Lung (tissue), 12 donors: ENCODE data around the gene GCK. TPM values are rescaled to one million over a fixed set of nuclear protein-coding genes. Genes with fewer than 3 reads are reported as not detected.

Experiments
- ATAC-seq: fragments of 200-7000 bp; cut with Tn5 transposase; one replicate; pipeline ENCODE4 v1.9.1; 2020; ENCODE audit warnings: moderate number of reproducible peaks; ENCODE audit not compliant: insufficient read depth, low FRiP score
- DNase-seq, 3 donors: peaks; one replicate each; pipeline ENCODE4 v3.0.0-alpha.2; 2013 to 2017
- H3K27ac ChIP-seq, 2 donors: one replicate each; pipeline ENCODE4 v1.5.1; 2013; ENCODE audit warnings: mild to moderate bottlenecking in 2 of 2, moderate library complexity in 2 of 2, control low read depth in 1 of 2, inconsistent platforms in 1 of 2, low read depth in 1 of 2, low read length in 1 of 2
- H3K27me3 ChIP-seq, 3 donors: one replicate each; pipeline ENCODE4 v1.5.1; 2013; ENCODE audit warnings: low read length in 2 of 3; ENCODE audit not compliant: control insufficient read depth in 3 of 3, insufficient read depth in 3 of 3
- H3K36me3 ChIP-seq, 4 donors: one replicate each; pipeline ENCODE4 v1.5.1; 2013; ENCODE audit warnings: low read length in 4 of 4, mild to moderate bottlenecking in 1 of 4, moderate library complexity in 1 of 4; ENCODE audit not compliant: control insufficient read depth in 4 of 4, insufficient read depth in 4 of 4
- H3K4me1 ChIP-seq, 5 donors: one replicate each; pipeline ENCODE4 v1.5.1; 2013; ENCODE audit warnings: low read length in 5 of 5, mild to moderate bottlenecking in 2 of 5, moderate library complexity in 1 of 5; ENCODE audit not compliant: control insufficient read depth in 5 of 5, insufficient read depth in 5 of 5
- H3K4me3 ChIP-seq: one replicate; pipeline ENCODE4 v1.5.1; 2013; ENCODE audit warnings: mild to moderate bottlenecking, control low read depth, moderate library complexity
- H3K9ac ChIP-seq, 2 donors: one replicate each; pipeline ENCODE4 v1.5.1; 2013; ENCODE audit warnings: low read length in 2 of 2, control low read depth in 1 of 2; ENCODE audit not compliant: insufficient read depth in 1 of 2
- H3K9me3 ChIP-seq, 4 donors: one replicate each; pipeline ENCODE4 v1.5.1; 2013; ENCODE audit warnings: low read length in 3 of 4, mild to moderate bottlenecking in 1 of 4, moderate library complexity in 1 of 4; ENCODE audit not compliant: control insufficient read depth in 4 of 4, insufficient read depth in 3 of 4
- CTCF ChIP-seq: IDR thresholded peaks from 2 replicates; pipeline ENCODE4 v1.5.1; 2012; ENCODE audit warnings: mild to moderate bottlenecking; ENCODE audit errors: control extremely low read depth, extremely low read depth
- WGBS, 2 donors: extraction: QIAGEN DNeasy Blood & Tissue Kit; methylation state at CpG; one replicate each; pipeline ENCODE4 v1.1.7; 2013; 5-methylcytosine and 5-hydroxymethylcytosine counted together
- polyA plus RNA-seq, 2 donors: library from polyadenylated mRNA; stranded (reverse); fragments of 200-250 nt; gene quantifications; one replicate each; pipeline ENCODE4 v1.2.1, GENCODE V29; 2013
- total RNA-seq, 2 donors: library from RNA; depleted of rRNA in 1 of 2; stranded (reverse); fragments of >200 nt in 1 of 2; gene quantifications; one replicate each; pipeline ENCODE4 v1.2.1, GENCODE V29; 2014 to 2021
- donor health status: control.
- donor health status: control.
- donor health status: Bipolar disorder and iron deficiency.
- donor health status: healthy.
- donor health status: DM: yes; HTN: yes; CAD: no.

The GCK gene
- total and polyA plus RNA-seq, 4 donors = 0.25 to 1.1 (median 0.43) TPM

GRCh38 chr7:44167920-44168319 is 21.3 kb downstream of the GCK start:
- no peak overlapping the region for H3K4me3 ChIP-seq
- DNase-seq (no peak), ATAC-seq (no peak)
- peaks cover 0 to 4% (median 0%) of the 10 kb centered on the region in 4 donors for H3K9me3 ChIP-seq
- no peaks in the 10 kb centered on the region for H3K36me3 ChIP-seq
- H3K9ac ChIP-seq = no peak overlapping the region
- H3K27me3 ChIP-seq = no peaks in the 10 kb centered on the region
- no peak for TF ChIP-seq CTCF
- H3K4me1 ChIP-seq = no peaks in the 10 kb centered on the region
- no peak overlapping the region for H3K27ac ChIP-seq

- H3K9me3 ChIP-seq = peaks cover 0 to 6% (median 0%) of the 10 kb centered on the region in 4 donors
- DNase-seq = no peak
Measured at GRCh38 chr7:44163591-44163990, 25.6 kb downstream of the GCK start.

GRCh38 chr7:44162785-44163395 is 26.3 kb downstream of the GCK start:
- H3K4me3 ChIP-seq = no peak overlapping the region
- ATAC-seq (no peak), DNase-seq (no peak)
- no peak for TF ChIP-seq CTCF
- no peak overlapping the region for H3K9ac ChIP-seq
- no peaks in the 10 kb centered on the region for H3K27me3 ChIP-seq
- no peak overlapping the region for H3K27ac ChIP-seq
- WGBS, 2 donors = 83 to 84% methylated on average over 1 of the region's 1 CpG
- H3K36me3 ChIP-seq = no peaks in the 10 kb centered on the region
- H3K4me1 ChIP-seq = peaks cover 0 to 2% (median 0%) of the 10 kb centered on the region in 5 donors
- H3K9me3 ChIP-seq = peaks cover 0 to 6% (median 0%) of the 10 kb centered on the region in 4 donors

More at GRCh38 chr7:44163591-44163990, 25.6 kb downstream of the GCK start:
- Histone ChIP-seq H3K9ac (no peak overlapping the region), H3K36me3 (no peaks in the 10 kb centered on the region), H3K27me3 (no peaks in the 10 kb centered on the region), H3K27ac (no peak overlapping the region), H3K4me1 (peaks cover 0 to 2% (median 0%) of the 10 kb centered on the region in 5 donors), H3K4me3 (no peak overlapping the region)
- no peak for ATAC-seq
- TF ChIP-seq CTCF = no peak
- WGBS, 2 donors = 48 to 82% methylated on average over 1 of the region's 1 CpG

- ATAC-seq = peak; percentile 19
- no peak for DNase-seq
- Histone ChIP-seq H3K27ac (no peak overlapping the region), H3K4me3 (no peak overlapping the region), H3K27me3 (no peaks in the 10 kb centered on the region), H3K36me3 (no peaks in the 10 kb centered on the region), H3K9me3 (peaks cover 0 to 6% (median 0%) of the 10 kb centered on the region in 4 donors), H3K4me1 (peaks cover 0 to 2% (median 0%) of the 10 kb centered on the region in 5 donors), H3K9ac (no peak overlapping the region)
- WGBS, 2 donors = 63 to 86% methylated on average over 4 of the region's 4 CpGs
- TF ChIP-seq CTCF = no peak
Measured at GRCh38 chr7:44162179-44162578, 27.1 kb downstream of the GCK start.
